MM.1S (cell line): ENCODE measurements around the gene CHST2.

Experiments
- DNase-seq: peaks from one replicate; pipeline ENCODE4 v3.0.0-alpha.2; 2015
- H2AFZ ChIP-seq: fragments of 300-600 bp; sonication (generic); 2 replicates; pipeline ENCODE4 v1.6.0; 2016; ENCODE audit warnings: antibody characterized with exemption, low read length
- H3F3A ChIP-seq: fragments of 300-600 bp; sonication (generic); 2 replicates; pipeline ENCODE4 v1.6.1; 2016; ENCODE audit warnings: mild to moderate bottlenecking, antibody characterized with exemption, low read length, moderate library complexity, mixed read lengths; ENCODE audit not compliant: insufficient read depth
- H3K27ac ChIP-seq: fragments of 300-600 bp; sonication (generic); 2 replicates; pipeline ENCODE4 v1.5.1; 2016; ENCODE audit warnings: mild to moderate bottlenecking, low read length
- H3K27me3 ChIP-seq: fragments of 300-600 bp; sonication (generic); replicated peaks from 2 replicates; pipeline ENCODE4 v1.6.0; 2016; ENCODE audit warnings: low read length; ENCODE audit not compliant: insufficient read depth
- H3K36me3 ChIP-seq: fragments of 300-600 bp; sonication (generic); replicated peaks from 2 replicates; pipeline ENCODE4 v1.6.1; 2016; ENCODE audit warnings: mild to moderate bottlenecking, low read length, mixed read lengths; ENCODE audit not compliant: insufficient read depth
- H3K4me1 ChIP-seq: fragments of 300-600 bp; sonication (generic); 2 replicates; pipeline ENCODE4 v1.6.1; 2016; ENCODE audit warnings: low read length, mixed read lengths
- H3K4me2 ChIP-seq: fragments of 300-600 bp; sonication (generic); 2 replicates; pipeline ENCODE4 v1.6.0; 2016; ENCODE audit warnings: low read depth, low read length
- H3K4me3 ChIP-seq: fragments of 300-600 bp; sonication (generic); 2 replicates; pipeline ENCODE4 v1.5.1; 2016; ENCODE audit warnings: low read length, mixed read lengths
- H3K79me2 ChIP-seq: fragments of 300-600 bp; sonication (generic); 2 replicates; pipeline ENCODE4 v1.6.1; 2016; ENCODE audit warnings: mixed run types, low read length, mixed read lengths
- H3K9ac ChIP-seq: fragments of 300-600 bp; sonication (generic); 2 replicates; pipeline ENCODE4 v1.6.1; 2016; ENCODE audit warnings: low read length, mixed read lengths
- H3K9me2 ChIP-seq: fragments of 300-600 bp; sonication (generic); replicated peaks from 2 replicates; pipeline ENCODE4 v1.6.1; 2016; ENCODE audit warnings: mild to moderate bottlenecking, low read length, mixed read lengths; ENCODE audit not compliant: insufficient read depth
- H3K9me3 ChIP-seq: fragments of 300-600 bp; sonication (generic); replicated peaks from 2 replicates; pipeline ENCODE4 v1.6.1; 2016; ENCODE audit warnings: mild to moderate bottlenecking, low read length, mixed read lengths; ENCODE audit not compliant: insufficient read depth
- H4K20me1 ChIP-seq: fragments of 300-600 bp; sonication (generic); 2 replicates; pipeline ENCODE4 v1.6.1; 2016; ENCODE audit warnings: mild to moderate bottlenecking, low read length, moderate library complexity, mixed read lengths; ENCODE audit not compliant: insufficient read depth
- EZH2 ChIP-seq: fragments of 300-600 bp; sonication (generic); optimal IDR thresholded peaks from 2 replicates; pipeline ENCODE3; 2017; ENCODE audit warnings: low read depth, mild to moderate bottlenecking, antibody characterized with exemption, low read length, mixed read lengths
- EZH2phosphoT487 ChIP-seq: fragments of 300-600 bp; sonication (generic); IDR thresholded peaks from 2 replicates; pipeline ENCODE4 v1.6.1; 2018; ENCODE audit warnings: antibody characterized with exemption, low read length
- TF ChIP-seq, protein P1 (sequence below): fragments of 300-600 bp; sonication (generic); IDR thresholded peaks from 2 replicates; pipeline ENCODE4 v1.5.1; 2016; ENCODE audit warnings: antibody characterized with exemption, low read length, mixed read lengths

The CHST2 gene

DNA sequence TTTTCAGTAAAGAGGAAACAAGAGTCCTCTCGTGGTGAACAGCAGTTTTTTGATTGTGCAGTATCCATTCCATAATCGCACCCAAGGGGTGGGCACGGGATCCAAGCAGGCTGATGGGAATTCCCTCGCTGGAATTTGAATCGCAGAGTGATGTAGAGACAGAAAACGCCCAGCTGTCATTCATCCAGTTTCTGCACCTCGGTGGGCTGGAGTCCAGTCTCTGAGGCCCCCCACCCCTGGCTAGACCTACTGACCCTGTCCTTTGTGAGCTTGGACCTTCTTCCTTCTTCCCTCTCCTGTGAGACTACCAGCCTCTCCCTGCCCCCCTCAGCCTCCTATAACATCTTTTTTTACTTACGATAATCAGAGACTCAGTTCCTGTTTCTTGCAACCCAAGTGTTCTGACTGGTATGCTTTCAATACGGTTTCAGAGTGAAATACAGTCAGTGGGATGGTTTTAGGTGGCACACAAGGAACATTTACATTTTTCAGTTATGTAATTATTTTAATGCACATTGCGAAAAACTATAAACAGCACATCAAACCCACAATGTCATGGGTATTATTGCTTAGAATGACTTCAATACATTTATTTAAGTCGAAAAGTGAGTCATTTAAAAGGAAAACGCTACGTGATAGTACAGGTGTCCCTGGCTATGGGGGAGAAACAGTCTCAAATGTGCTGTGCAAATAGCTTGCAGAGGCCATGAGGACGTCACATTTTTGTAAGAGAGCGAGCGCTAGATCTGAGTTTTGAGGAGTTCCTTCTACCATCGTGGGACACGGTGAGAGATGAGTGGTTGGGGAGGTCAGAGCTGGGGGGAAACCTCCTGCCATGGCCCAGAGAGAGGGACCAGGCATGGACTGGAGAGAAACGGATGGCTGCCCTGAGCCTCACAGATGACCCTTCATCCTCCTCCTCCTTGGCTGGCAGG is 37.5 kb upstream of the CHST2 start:
- Histone ChIP-seq H3K9ac (no peak overlapping the region), H3K27ac (no peak overlapping the region), H3K36me3 (no peaks in the 10 kb centered on the region), H2AFZ (peak overlapping the region; percentile 43; the same call in 1 of the 2 replicates), H3K4me3 (no peak overlapping the region), H3K4me2 (peak overlapping the region; percentile 21), H3K4me1 (no peaks in the 10 kb centered on the region), H3F3A (no peaks in the 10 kb centered on the region), H3K9me3 (no peaks in the 10 kb centered on the region), H4K20me1 (no peaks in the 10 kb centered on the region), H3K27me3 (no peaks in the 10 kb centered on the region), H3K9me2 (no peaks in the 10 kb centered on the region), H3K79me2 (no peaks in the 10 kb centered on the region)
- TF ChIP-seq EZH2phosphoT487: no peak
- TF ChIP-seq EZH2: no peak
- TF ChIP-seq, protein P1, sequence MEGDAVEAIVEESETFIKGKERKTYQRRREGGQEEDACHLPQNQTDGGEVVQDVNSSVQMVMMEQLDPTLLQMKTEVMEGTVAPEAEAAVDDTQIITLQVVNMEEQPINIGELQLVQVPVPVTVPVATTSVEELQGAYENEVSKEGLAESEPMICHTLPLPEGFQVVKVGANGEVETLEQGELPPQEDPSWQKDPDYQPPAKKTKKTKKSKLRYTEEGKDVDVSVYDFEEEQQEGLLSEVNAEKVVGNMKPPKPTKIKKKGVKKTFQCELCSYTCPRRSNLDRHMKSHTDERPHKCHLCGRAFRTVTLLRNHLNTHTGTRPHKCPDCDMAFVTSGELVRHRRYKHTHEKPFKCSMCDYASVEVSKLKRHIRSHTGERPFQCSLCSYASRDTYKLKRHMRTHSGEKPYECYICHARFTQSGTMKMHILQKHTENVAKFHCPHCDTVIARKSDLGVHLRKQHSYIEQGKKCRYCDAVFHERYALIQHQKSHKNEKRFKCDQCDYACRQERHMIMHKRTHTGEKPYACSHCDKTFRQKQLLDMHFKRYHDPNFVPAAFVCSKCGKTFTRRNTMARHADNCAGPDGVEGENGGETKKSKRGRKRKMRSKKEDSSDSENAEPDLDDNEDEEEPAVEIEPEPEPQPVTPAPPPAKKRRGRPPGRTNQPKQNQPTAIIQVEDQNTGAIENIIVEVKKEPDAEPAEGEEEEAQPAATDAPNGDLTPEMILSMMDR: no peak
- no peak for DNase-seq

DNA sequence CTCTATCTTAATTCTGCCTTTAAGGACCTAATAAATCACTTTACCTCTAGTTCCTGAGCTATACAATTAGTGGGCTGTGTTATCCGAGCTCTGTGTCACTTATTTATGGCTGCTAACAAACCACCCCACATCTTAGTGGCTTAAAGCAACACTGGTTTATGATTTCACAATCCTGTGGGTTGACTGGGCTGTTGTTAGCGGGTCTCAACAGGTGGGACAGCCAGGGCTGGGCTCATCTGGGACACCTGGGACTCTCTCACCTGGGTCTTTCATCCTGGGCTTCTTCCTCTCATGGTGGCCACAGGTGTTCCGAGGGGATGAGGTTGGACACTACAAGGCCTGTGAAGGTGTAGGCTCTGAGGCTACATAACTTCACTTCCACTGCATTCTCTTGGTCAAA is 35.8 kb upstream of the CHST2 start:
- Histone ChIP-seq H3K79me2 (no peaks in the 10 kb centered on the region), H3K4me3 (no peak overlapping the region), H4K20me1 (no peaks in the 10 kb centered on the region), H3F3A (no peaks in the 10 kb centered on the region), H3K27ac (no peak overlapping the region), H3K27me3 (no peaks in the 10 kb centered on the region), H3K4me1 (no peaks in the 10 kb centered on the region), H3K36me3 (no peaks in the 10 kb centered on the region), H2AFZ (no peak overlapping the region), H3K4me2 (no peak overlapping the region), H3K9ac (no peak overlapping the region), H3K9me3 (no peaks in the 10 kb centered on the region), H3K9me2 (no peaks in the 10 kb centered on the region)
- TF ChIP-seq EZH2phosphoT487 (no peak), EZH2 (no peak)
- TF ChIP-seq, protein P1: no peak
- no peak for DNase-seq

DNA sequence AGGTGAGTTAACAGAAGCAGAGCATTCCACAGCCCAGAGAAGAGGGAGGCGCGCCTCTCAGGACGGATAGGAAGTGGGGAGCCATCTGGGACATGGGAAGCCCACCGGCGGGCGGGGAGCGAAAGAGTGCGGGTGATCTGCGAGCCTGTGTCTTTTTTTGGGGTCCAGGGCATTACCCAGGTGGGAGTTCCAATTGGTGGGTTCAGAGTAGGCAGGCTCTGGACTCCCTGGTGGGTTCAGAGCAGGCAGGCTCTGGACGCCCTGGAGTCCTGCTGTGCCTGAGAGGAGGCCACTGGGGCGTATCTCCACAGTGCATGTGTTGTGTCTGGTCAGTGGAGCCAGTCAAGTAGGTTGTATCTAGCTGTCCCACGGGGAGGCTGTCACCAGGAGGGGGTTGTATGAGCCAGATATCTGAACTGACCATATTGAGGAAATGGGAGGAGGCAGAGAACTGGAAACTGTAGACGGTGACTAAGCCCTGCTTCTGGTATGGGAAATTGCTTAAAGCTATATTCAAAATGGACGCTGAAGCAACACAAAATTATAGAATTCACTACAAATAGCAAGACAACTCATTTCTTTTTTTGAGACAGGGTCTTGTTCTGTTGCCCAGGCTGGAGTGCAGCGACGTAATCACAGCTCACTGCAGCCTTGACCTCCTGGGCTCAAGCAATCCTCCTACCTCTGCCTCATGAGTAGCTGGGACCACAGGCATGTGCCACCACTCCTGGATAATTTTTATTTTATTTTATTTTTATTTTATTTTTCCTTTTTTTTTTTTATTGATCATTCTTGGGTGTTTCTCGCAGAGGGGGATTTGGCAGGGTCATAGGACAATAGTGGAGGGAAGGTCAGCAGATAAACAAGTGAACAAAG is 34.5 kb upstream of the CHST2 start:
- H3K4me1 ChIP-seq: no peaks in the 10 kb centered on the region
- no peaks in the 10 kb centered on the region for H3K79me2 ChIP-seq
- no peaks in the 10 kb centered on the region for H4K20me1 ChIP-seq
- H3K4me3 ChIP-seq: no peak overlapping the region
- no peaks in the 10 kb centered on the region for H3K36me3 ChIP-seq
- H3F3A ChIP-seq: no peaks in the 10 kb centered on the region
- no peak overlapping the region for H2AFZ ChIP-seq
- TF ChIP-seq EZH2phosphoT487: no peak
- TF ChIP-seq, protein P1: no peak
- TF ChIP-seq EZH2: no peak
- H3K9me3 ChIP-seq: no peaks in the 10 kb centered on the region
- no peak overlapping the region for H3K4me2 ChIP-seq
- no peak overlapping the region for H3K27ac ChIP-seq
- H3K9ac ChIP-seq: no peak overlapping the region
- no peaks in the 10 kb centered on the region for H3K27me3 ChIP-seq
- no peak for DNase-seq
- H3K9me2 ChIP-seq: no peaks in the 10 kb centered on the region
